WTC11 (cell line): ENCODE results near the gene PTPN13. TPM values are rescaled to one million over a fixed set of nuclear protein-coding genes. Genes with fewer than 3 reads are reported as not detected.

ENCODE experiments used
- ATAC-seq: fragments of 200-7000 bp; cut with Tn5 transposase; 2 replicates; pipeline ENCODE4 v1.10.0; 2021; ENCODE audit warnings: mild to moderate bottlenecking, moderate library complexity
- CTCF ChIA-PET: fragments of 300-600 bp; sonication (Branson Sonifier 250); formaldehyde crosslinking; loops from one replicate; lab custom pipeline; 2021; ENCODE audit warnings: antibody characterized with exemption; lab: Charles Lee
- POLR2A ChIA-PET: fragments of 350-600 bp; sonication (Branson Sonifier 250); formaldehyde crosslinking; loops from one replicate; lab custom pipeline; 2021; ENCODE audit warnings: antibody characterized with exemption; lab: Charles Lee
- DNase-seq: peaks from one replicate; pipeline ENCODE4 v3.0.0; 2021; ENCODE audit warnings: low spot score
- H3K27ac Mint-ChIP-seq: 2 replicates; pipeline ENCODE4 v1.8.0; 2021; ENCODE audit warnings: mixed read lengths
- H3K27me3 Mint-ChIP-seq: 2 replicates; pipeline ENCODE4 v1.8.0; 2021; ENCODE audit warnings: low read depth, mild to moderate bottlenecking, moderate library complexity, mixed read lengths
- H3K36me3 Mint-ChIP-seq: 2 replicates; pipeline ENCODE4 v1.8.0; 2021; ENCODE audit warnings: mixed read lengths
- H3K4me1 Mint-ChIP-seq: 2 replicates; pipeline ENCODE4 v1.8.0; 2022; ENCODE audit warnings: mixed read lengths
- H3K4me3 Mint-ChIP-seq: 2 replicates; pipeline ENCODE4 v1.8.0; 2021; ENCODE audit warnings: mild to moderate bottlenecking, moderate library complexity, mixed read lengths
- H3K9me3 Mint-ChIP-seq: 2 replicates; pipeline ENCODE4 v1.8.0; 2021; ENCODE audit warnings: mixed read lengths
- CBFB ChIP-seq: sonication (generic); formaldehyde crosslinking; IDR thresholded peaks from 2 replicates; pipeline ENCODE4 v1.8.1; 2022; ENCODE audit warnings: mild to moderate bottlenecking, low read depth, missing genetic modification reagents
- MXD4 ChIP-seq: fragments of 250-450 bp; sonication (Bioruptor Pico); IDR thresholded peaks from 2 replicates; pipeline ENCODE4 v1.8.0; 2021; ENCODE audit warnings: mild to moderate bottlenecking, moderate library complexity, borderline replicate concordance
- MYBL2 ChIP-seq: sonication (generic); formaldehyde crosslinking; IDR thresholded peaks from 2 replicates; pipeline ENCODE4 v1.8.1; 2023; ENCODE audit warnings: mild to moderate bottlenecking, moderate library complexity, missing genetic modification reagents
- NFE2L1 ChIP-seq: sonication (generic); formaldehyde crosslinking; IDR thresholded peaks from 2 replicates; pipeline ENCODE4 v1.8.1; 2023; ENCODE audit warnings: missing genetic modification reagents
- NR3C1 ChIP-seq: sonication (generic); formaldehyde crosslinking; conservative IDR thresholded peaks from 2 replicates; pipeline ENCODE4 v1.8.1; 2023; ENCODE audit warnings: low read depth, mild to moderate bottlenecking, missing genetic modification reagents
- PRRX2 ChIP-seq: fragments of 250-450 bp; sonication (Bioruptor Pico); IDR thresholded peaks from 2 replicates; pipeline ENCODE4 v1.8.0; 2021; ENCODE audit warnings: mild to moderate bottlenecking
- RORB ChIP-seq: fragments of 250-450 bp; sonication (Bioruptor Pico); IDR thresholded peaks from 2 replicates; pipeline ENCODE4 v1.9.0; 2021; ENCODE audit warnings: mild to moderate bottlenecking
- ZNF121 ChIP-seq: sonication (generic); formaldehyde crosslinking; IDR thresholded peaks from 2 replicates; pipeline ENCODE4 v1.8.0; 2023; ENCODE audit warnings: missing genetic modification reagents
- ZNF138 ChIP-seq: sonication (generic); formaldehyde crosslinking; conservative IDR thresholded peaks from 2 replicates; pipeline ENCODE4 v1.8.1; 2022; ENCODE audit warnings: mild to moderate bottlenecking, moderate library complexity, missing genetic modification reagents
- total RNA-seq: library from RNA; stranded (reverse); gene quantifications from 3 replicates; pipeline ENCODE4 v1.2.3, GENCODE V29; 2021
- TF ChIP-seq, protein P1 (sequence below): sonication (generic); formaldehyde crosslinking; IDR thresholded peaks from 2 replicates; pipeline ENCODE4 v1.8.1; 2023; ENCODE audit warnings: mild to moderate bottlenecking, missing genetic modification reagents, moderate library complexity
- TF ChIP-seq, protein P2 (sequence below): fragments of 250-450 bp; sonication (Bioruptor Pico); IDR thresholded peaks from 2 replicates; pipeline ENCODE4 v2.1.2; 2022; ENCODE audit warnings: mild to moderate bottlenecking, moderate library complexity
- TF ChIP-seq, protein P3 (sequence below): fragments of 250-450 bp; sonication (Bioruptor Pico); IDR thresholded peaks from 2 replicates; pipeline ENCODE4 v1.9.0; 2021; ENCODE audit warnings: mild to moderate bottlenecking
- TF ChIP-seq, protein P4 (sequence below): fragments of 250-450 bp; sonication (Bioruptor Pico); IDR thresholded peaks from 2 replicates; pipeline ENCODE4 v1.8.0; 2021; ENCODE audit warnings: mild to moderate bottlenecking
- TF ChIP-seq, protein P5 (sequence below): fragments of 250-450 bp; sonication (Bioruptor Pico); conservative IDR thresholded peaks from 2 replicates; pipeline ENCODE4 v1.9.0; 2021; ENCODE audit warnings: mild to moderate bottlenecking
- TF ChIP-seq, protein P6 (sequence below): sonication (generic); formaldehyde crosslinking; IDR thresholded peaks from 2 replicates; pipeline ENCODE4 v1.8.1; 2023; ENCODE audit warnings: mild to moderate bottlenecking, missing genetic modification reagents, moderate library complexity
- TF ChIP-seq, protein P7 (sequence below): sonication (generic); formaldehyde crosslinking; IDR thresholded peaks from 2 replicates; pipeline ENCODE4 v1.8.1; 2023; ENCODE audit warnings: mild to moderate bottlenecking, moderate library complexity, missing genetic modification reagents
- TF ChIP-seq, protein P8 (sequence below): sonication (generic); formaldehyde crosslinking; IDR thresholded peaks from 2 replicates; pipeline ENCODE4 v1.8.0; 2022; ENCODE audit warnings: mild to moderate bottlenecking, missing genetic modification reagents
- TF ChIP-seq, protein P9 (sequence below): fragments of 200-600 bp; IDR thresholded peaks from 2 replicates; pipeline ENCODE4 v1.8.0; 2022; ENCODE audit warnings: antibody characterized with exemption
- TF ChIP-seq, protein P10 (sequence below): sonication (generic); formaldehyde crosslinking; IDR thresholded peaks from 2 replicates; pipeline ENCODE4 v1.8.1; 2023; ENCODE audit warnings: mild to moderate bottlenecking, missing genetic modification reagents
- TF ChIP-seq, protein P11 (sequence below): sonication (generic); formaldehyde crosslinking; IDR thresholded peaks from 2 replicates; pipeline ENCODE4 v1.8.1; 2022; ENCODE audit warnings: low read depth, mild to moderate bottlenecking, moderate library complexity, missing genetic modification reagents, borderline replicate concordance

The PTPN13 gene
- total RNA-seq, 1 experiment from 2014 or later = 49.7 TPM

DNA sequence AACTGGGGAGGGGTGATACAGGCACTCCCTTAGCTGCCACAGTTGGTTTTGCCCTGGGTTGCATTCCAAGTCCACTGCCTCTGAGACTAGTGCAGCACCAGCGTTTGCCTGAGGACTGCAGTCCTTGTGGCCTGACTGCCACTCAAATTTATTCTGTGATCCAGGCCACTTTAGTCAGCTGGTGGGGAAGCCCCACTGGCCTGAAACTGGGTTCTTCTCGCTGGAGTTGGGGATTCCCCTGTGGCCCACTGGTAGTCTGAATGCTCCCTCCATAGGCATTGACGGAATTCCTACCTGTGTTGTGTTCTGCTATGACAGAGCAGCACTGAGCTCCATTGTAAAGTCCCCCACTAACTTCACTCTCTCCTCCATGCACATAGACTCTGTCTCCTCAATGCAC is 63.8 kb downstream of the PTPN13 start:
- ChIA-PET CTCF (no interaction called here), POLR2A (no interaction called here)
- peaks cover 47% of the 10 kb centered on the region for H3K36me3 Mint-ChIP-seq
- TF ChIP-seq, protein P1, sequence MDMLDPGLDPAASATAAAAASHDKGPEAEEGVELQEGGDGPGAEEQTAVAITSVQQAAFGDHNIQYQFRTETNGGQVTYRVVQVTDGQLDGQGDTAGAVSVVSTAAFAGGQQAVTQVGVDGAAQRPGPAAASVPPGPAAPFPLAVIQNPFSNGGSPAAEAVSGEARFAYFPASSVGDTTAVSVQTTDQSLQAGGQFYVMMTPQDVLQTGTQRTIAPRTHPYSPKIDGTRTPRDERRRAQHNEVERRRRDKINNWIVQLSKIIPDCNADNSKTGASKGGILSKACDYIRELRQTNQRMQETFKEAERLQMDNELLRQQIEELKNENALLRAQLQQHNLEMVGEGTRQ (CRISPR knock-in tag) = no peak
- TF ChIP-seq MYBL2 = no peak
- TF ChIP-seq, protein P2, sequence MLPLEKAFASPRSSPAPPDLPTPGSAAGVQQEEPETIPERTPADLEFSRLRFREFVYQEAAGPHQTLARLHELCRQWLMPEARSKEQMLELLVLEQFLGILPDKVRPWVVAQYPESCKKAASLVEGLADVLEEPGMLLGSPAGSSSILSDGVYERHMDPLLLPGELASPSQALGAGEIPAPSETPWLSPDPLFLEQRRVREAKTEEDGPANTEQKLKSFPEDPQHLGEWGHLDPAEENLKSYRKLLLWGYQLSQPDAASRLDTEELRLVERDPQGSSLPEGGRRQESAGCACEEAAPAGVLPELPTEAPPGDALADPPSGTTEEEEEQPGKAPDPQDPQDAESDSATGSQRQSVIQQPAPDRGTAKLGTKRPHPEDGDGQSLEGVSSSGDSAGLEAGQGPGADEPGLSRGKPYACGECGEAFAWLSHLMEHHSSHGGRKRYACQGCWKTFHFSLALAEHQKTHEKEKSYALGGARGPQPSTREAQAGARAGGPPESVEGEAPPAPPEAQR (CRISPR knock-in tag) = no peak
- TF ChIP-seq, protein P3, sequence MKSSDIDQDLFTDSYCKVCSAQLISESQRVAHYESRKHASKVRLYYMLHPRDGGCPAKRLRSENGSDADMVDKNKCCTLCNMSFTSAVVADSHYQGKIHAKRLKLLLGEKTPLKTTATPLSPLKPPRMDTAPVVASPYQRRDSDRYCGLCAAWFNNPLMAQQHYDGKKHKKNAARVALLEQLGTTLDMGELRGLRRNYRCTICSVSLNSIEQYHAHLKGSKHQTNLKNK (CRISPR knock-in tag) = no peak
- TF ChIP-seq, protein P4, sequence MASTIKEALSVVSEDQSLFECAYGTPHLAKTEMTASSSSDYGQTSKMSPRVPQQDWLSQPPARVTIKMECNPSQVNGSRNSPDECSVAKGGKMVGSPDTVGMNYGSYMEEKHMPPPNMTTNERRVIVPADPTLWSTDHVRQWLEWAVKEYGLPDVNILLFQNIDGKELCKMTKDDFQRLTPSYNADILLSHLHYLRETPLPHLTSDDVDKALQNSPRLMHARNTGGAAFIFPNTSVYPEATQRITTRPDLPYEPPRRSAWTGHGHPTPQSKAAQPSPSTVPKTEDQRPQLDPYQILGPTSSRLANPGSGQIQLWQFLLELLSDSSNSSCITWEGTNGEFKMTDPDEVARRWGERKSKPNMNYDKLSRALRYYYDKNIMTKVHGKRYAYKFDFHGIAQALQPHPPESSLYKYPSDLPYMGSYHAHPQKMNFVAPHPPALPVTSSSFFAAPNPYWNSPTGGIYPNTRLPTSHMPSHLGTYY = no peak
- no peak for TF ChIP-seq MXD4 (CRISPR knock-in tag)
- TF ChIP-seq, protein P5, sequence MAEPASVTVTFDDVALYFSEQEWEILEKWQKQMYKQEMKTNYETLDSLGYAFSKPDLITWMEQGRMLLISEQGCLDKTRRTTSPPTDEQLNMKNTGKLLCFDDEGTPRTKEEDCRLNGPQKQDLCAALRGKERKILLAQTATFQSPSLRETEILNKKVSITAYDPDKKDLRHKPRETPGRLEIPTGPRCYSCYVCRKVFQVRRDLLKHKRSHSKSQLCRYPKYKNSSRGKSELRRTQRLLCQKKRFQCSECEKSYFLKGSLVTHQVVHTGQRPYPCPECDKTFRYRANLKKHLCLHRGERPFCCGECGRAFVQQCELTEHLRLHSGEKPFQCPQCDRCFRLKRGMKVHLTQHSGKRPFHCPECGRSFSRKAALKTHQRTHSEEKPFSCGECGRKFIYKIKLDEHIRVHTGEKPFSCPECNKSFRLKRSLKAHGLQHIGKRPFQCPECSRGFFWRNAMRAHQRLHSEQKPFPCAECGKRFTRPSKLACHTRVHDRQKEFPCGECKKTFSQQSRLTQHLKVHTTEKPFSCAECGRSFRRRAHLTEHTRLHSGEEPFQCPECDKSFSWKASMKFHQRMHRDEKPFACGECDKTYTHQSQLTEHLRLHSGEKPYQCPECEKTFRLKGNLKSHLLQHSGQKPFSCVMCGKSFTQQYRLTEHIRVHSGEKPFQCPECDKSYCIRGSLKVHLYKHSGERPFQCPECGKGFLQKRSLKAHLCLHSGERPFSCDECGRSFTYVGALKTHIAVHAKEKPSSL (CRISPR knock-in tag) = no peak
- no peak for TF ChIP-seq RORB (CRISPR knock-in tag)
- TF ChIP-seq PRRX2 (CRISPR knock-in tag) = no peak
- TF ChIP-seq ZNF138 (CRISPR knock-in tag) = no peak
- TF ChIP-seq CBFB (CRISPR knock-in tag) = no peak
- TF ChIP-seq NFE2L1 (CRISPR knock-in tag) = no peak
- TF ChIP-seq, protein P6, sequence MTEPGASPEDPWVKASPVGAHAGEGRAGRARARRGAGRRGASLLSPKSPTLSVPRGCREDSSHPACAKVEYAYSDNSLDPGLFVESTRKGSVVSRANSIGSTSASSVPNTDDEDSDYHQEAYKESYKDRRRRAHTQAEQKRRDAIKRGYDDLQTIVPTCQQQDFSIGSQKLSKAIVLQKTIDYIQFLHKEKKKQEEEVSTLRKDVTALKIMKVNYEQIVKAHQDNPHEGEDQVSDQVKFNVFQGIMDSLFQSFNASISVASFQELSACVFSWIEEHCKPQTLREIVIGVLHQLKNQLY (CRISPR knock-in tag) = no peak
- TF ChIP-seq, protein P7, sequence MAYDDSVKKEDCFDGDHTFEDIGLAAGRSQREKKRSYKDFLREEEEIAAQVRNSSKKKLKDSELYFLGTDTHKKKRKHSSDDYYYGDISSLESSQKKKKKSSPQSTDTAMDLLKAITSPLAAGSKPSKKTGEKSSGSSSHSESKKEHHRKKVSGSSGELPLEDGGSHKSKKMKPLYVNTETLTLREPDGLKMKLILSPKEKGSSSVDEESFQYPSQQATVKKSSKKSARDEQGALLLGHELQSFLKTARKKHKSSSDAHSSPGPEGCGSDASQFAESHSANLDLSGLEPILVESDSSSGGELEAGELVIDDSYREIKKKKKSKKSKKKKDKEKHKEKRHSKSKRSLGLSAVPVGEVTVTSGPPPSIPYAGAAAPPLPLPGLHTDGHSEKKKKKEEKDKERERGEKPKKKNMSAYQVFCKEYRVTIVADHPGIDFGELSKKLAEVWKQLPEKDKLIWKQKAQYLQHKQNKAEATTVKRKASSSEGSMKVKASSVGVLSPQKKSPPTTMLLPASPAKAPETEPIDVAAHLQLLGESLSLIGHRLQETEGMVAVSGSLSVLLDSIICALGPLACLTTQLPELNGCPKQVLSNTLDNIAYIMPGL (CRISPR knock-in tag) = no peak
- TF ChIP-seq, protein P8, sequence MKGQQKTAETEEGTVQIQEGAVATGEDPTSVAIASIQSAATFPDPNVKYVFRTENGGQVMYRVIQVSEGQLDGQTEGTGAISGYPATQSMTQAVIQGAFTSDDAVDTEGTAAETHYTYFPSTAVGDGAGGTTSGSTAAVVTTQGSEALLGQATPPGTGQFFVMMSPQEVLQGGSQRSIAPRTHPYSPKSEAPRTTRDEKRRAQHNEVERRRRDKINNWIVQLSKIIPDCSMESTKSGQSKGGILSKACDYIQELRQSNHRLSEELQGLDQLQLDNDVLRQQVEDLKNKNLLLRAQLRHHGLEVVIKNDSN (CRISPR knock-in tag) = no peak
- TF ChIP-seq, protein P9, sequence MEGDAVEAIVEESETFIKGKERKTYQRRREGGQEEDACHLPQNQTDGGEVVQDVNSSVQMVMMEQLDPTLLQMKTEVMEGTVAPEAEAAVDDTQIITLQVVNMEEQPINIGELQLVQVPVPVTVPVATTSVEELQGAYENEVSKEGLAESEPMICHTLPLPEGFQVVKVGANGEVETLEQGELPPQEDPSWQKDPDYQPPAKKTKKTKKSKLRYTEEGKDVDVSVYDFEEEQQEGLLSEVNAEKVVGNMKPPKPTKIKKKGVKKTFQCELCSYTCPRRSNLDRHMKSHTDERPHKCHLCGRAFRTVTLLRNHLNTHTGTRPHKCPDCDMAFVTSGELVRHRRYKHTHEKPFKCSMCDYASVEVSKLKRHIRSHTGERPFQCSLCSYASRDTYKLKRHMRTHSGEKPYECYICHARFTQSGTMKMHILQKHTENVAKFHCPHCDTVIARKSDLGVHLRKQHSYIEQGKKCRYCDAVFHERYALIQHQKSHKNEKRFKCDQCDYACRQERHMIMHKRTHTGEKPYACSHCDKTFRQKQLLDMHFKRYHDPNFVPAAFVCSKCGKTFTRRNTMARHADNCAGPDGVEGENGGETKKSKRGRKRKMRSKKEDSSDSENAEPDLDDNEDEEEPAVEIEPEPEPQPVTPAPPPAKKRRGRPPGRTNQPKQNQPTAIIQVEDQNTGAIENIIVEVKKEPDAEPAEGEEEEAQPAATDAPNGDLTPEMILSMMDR = no peak
- TF ChIP-seq ZNF121 (CRISPR knock-in tag) = no peak
- TF ChIP-seq NR3C1 = no peak
- TF ChIP-seq, protein P10, sequence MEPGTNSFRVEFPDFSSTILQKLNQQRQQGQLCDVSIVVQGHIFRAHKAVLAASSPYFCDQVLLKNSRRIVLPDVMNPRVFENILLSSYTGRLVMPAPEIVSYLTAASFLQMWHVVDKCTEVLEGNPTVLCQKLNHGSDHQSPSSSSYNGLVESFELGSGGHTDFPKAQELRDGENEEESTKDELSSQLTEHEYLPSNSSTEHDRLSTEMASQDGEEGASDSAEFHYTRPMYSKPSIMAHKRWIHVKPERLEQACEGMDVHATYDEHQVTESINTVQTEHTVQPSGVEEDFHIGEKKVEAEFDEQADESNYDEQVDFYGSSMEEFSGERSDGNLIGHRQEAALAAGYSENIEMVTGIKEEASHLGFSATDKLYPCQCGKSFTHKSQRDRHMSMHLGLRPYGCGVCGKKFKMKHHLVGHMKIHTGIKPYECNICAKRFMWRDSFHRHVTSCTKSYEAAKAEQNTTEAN = no peak
- TF ChIP-seq, protein P11, sequence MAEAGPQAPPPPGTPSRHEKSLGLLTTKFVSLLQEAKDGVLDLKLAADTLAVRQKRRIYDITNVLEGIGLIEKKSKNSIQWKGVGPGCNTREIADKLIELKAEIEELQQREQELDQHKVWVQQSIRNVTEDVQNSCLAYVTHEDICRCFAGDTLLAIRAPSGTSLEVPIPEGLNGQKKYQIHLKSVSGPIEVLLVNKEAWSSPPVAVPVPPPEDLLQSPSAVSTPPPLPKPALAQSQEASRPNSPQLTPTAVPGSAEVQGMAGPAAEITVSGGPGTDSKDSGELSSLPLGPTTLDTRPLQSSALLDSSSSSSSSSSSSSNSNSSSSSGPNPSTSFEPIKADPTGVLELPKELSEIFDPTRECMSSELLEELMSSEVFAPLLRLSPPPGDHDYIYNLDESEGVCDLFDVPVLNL (CRISPR knock-in tag) = no peak
- no peak overlapping the region for H3K27ac Mint-ChIP-seq
- no peaks in the 10 kb centered on the region for H3K4me1 Mint-ChIP-seq
- DNase-seq (no peak), ATAC-seq (no peak)
- H3K9me3 Mint-ChIP-seq = peaks cover 42% of the 10 kb centered on the region
- H3K27me3 Mint-ChIP-seq = peaks cover 5% of the 10 kb centered on the region
- H3K4me3 Mint-ChIP-seq = no peak overlapping the region
